Cerebellar nuclear complex (tissue), 1 donor: Measurements from ENCODE around the gene TGM5.
"Not testable (repeated sequence)": the region's sequence is repeated elsewhere in the genome, so short reads cannot be mapped to it uniquely, and the experiment has no call there.

Experiments
- DNase-seq, 2 experiments: peaks; one replicate each; lab custom pipeline; 2025; lab: John Stamatoyannopoulos, UW

The TGM5 gene, protein sequence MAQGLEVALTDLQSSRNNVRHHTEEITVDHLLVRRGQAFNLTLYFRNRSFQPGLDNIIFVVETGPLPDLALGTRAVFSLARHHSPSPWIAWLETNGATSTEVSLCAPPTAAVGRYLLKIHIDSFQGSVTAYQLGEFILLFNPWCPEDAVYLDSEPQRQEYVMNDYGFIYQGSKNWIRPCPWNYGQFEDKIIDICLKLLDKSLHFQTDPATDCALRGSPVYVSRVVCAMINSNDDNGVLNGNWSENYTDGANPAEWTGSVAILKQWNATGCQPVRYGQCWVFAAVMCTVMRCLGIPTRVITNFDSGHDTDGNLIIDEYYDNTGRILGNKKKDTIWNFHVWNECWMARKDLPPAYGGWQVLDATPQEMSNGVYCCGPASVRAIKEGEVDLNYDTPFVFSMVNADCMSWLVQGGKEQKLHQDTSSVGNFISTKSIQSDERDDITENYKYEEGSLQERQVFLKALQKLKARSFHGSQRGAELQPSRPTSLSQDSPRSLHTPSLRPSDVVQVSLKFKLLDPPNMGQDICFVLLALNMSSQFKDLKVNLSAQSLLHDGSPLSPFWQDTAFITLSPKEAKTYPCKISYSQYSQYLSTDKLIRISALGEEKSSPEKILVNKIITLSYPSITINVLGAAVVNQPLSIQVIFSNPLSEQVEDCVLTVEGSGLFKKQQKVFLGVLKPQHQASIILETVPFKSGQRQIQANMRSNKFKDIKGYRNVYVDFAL

DNA sequence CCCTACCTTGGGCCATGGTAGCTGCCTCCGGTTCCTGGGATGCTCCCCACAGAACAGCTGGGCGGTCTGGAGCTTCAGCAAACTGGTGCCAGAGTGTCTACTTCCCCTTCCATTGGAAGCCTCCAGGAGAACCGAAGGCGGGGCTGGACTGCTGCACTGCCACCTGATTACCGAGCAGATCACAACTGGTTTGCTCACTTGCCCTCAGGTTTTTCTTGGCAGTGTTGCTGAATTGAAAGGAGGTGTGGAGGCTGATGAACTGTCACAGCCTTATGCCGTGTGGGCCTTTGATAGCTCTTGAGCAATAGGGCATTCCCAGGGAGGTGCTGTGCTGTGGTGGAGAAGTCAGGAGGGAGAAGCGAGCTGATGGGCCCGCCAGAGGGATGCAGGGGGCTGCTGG is at the start of gene TGM5:
TGM5 (minus strand) TSS at position 95 of the 400 bp plus-strand sequence; CDS start at position 16, 79 bp downstream.
- DNase-seq, result no peak

DNA sequence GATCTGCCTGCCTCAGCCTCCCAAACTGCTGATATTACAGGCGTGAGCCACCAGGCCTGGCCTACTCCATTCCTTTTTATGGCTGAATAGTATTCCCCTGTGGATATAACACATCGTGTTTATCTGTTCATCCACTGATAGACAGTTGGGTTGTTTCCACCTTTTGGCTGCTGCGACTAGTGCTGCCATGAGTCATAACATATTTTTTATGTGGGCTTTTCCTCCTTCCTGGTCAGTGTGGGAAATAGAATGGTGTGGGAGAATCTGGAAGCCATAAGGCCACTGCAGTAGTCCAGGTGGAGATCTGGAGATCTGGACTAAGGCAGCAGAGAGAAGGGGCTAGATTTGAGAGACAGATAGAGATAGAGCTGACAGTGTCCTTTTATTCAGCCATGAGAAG is 47.4 kb upstream of the TGM5 start:
- DNase-seq, result no peak

DNA sequence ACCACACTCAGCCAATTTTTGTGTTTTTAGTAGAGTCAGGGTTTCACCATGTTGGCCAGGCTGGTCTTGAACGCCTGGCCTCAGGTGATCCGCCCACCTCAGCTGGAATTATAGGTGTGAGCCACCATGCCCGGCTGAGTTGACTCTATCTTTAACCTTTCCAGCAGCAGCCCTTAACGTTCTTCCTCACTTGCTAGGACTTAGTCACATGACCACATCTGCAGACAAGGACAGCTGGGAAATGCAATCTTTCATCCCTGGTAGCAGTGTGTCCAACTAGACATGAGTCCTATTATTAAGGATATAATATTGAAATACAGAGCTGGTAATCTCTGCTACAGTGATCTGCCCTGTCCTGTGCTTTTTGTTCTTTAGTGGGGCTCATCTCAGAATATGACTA is 45.6 kb upstream of the TGM5 start:
- DNase-seq, result no peak

DNA sequence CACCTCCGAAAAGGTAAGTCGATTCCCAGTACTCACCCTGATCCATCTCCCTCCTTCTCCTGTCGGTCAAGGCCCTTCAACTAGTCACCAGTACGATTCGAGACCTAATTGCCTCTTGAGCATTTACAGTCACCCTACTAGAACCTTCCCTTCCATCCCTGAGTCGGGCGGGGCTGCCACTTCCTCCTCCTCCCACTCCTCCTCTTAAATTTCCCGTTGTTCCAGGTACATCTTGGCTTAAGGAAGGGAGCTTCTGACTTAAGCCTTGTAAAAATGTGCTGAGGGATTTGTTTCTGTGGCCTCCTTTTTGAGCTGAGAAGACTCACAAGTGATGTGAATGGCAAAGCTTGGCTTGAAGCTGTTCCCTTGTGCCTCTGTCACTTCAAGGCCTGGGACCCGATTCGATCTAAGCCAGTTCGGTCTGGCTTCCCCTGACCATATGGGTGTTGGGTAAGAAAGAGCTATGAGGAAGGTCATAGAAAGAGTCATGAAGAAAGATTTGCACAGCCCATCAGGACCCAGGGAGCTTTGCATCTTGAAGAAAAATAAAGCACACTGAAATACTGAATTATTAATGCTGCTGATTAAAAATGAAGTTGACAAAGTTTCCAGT is 35.6 kb upstream of the TGM5 start, which contains the start of gene TGM7:
TGM7 (minus strand) TSS at position 51 of the 613 bp plus-strand sequence.
- no peak for DNase-seq

DNA sequence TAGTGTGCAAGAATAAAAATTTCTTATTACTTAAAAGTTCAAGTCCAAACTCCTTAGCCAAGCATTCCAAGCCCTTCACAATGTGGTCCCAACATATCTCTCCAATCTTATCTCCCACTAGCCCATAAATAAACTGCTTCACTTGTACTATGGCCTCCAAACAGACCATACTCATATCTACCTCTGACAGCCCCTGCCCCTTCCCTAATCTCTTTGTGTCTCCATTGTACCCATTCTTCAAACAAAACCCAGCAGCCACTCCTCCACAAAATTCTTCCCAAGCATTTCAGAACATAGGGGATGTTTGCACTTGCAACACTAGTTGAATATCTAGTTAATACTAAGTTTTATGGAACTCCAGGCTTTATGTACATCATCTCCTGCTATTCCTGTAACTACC is 33.2 kb upstream of the TGM5 start:
- no peak for DNase-seq

DNA sequence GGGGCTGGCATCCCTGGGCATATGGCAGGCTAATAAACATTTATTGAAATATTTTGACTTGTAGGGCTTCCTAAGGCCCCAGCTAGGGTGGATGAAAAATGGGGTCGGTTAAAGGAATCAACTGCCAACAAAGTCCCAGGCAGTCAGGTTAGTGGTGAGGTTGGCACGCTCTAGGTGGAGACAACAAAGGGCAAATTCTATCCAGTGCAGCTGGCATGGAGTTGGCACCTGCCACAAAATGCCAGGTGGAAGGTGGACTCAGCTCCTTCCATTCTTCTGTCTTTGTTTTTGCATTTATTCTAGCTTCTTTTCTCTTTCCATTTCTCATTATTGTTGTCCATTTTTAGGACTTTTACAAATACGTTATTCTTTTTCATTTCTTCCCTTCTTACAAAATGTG is 32.7 kb upstream of the TGM5 start:
- peak in 1 of 2 experiments; percentile 0 for DNase-seq

DNA sequence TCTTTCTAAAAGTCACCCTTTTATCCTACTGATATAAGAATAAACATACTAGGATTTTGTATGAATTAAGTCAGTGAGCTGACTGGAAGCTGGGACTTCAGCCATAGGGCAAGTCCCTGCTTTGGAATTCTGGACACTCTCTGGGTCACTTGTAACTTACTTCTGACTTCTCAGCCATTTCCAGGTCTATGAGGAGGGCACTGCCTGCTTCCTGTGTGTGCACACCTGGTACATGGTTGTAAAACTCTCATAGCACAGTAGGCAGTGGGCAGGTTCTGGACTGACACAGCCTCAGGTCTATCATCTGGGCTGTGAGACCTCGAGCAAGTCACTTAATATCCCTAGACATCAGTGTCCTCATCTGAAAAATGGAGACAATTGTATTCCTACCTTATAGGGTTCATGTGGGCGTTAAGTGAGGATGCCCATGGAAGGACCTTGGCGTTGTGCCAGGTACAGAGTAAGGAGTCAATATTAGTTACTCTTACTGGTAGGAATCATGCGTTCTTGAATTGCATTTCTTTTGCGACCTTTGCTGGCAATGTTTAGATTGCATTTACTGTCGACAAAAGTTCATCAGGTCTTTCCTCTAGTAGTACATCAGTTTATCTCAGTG is 27.5 kb upstream of the TGM5 start:
- no peak for DNase-seq

DNA sequence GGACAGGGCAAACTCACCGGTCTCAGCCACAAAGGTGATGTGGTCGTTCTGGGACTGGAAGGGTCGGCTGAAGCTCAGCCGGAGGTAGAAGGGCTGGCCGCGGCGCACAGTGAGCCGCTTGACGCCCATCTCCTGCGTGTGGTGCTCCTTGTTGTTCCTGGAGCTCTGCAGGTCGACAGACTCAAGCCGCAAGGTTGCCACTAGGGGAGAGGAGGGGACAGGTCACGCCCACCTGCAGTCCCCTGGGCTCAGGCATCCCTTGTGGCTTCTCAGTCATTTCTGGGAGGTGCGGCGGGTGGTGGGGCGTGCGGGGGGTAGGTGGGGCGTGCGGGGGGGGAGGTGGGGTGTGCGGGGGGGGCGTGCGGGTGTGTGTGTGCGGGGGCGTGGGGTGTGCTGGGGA is 26.7 kb upstream of the TGM5 start:
- DNase-seq, result no peak

DNA sequence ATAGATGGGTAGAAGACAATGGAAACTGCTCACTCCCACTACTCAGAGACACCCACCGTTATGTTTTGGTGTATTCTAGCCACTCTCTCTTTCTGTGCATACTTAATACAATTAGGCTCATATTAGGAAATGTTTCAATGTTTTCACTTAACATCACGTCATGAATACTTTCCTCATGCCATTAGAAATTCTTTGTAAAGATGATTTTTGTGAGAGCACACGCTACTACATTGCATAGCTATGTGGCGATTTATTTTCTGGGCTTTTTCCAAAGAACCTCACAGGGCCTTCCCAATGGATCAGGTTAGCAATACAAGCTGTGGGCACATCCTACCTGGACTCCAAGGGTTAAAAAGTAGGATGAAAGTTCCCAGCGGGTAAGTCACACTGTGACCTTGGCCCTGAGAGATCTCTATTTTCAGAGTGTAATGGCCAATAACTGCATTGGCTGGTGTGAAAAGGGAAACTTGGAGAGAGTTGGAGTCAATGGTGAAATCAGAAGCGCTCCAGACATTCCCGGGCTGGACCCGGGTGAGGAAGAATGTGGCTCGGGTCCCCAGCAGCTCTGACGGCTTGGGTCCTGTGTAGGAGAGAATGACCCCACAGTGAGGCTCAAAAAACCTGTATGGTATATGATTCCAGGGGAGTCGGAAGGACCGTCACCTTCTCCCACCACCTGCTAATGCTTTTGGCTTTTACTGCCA is 25.8 kb upstream of the TGM5 start:
- no peak for DNase-seq

DNA sequence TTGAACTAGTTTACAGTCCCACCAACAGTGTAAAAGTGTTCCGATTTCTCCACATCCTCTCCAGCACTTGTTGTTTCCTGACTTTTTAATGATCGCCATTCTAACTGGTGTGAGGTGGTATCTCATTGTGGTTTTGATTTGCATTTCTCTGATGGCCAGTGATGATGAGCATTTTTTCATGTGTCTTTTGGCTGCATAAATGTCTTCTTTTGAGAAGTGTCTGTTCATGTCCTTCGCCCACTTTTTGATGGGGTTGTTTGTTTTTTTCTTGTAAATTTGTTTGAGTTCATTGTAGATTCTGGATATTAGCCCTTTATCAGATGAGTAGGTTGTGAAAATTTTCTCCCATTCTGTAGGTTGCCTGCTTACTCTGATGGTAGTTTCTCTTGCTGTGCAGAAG is 22.9 kb upstream of the TGM5 start:
- not testable (repeated sequence) for DNase-seq

DNA sequence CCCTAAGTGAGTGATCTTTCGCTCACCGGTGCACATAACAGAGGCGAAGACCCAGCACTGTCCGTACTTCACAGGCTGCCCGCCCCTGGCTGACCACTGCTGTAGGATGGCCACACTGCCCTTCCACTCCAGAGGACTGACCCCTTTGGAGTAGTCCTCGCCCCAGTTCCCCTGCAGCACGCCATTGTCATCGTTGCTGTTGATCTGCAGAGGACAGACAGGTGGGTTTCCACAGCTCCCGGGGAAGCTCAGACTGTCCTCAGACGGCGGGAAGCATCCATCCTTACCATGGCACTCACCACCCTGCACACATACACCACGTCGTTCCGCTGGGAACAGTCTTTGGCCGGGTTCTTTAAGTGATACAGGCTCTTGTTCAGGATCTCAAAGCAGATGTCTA is 20.5 kb upstream of the TGM5 start:
- DNase-seq, result no peak

DNA sequence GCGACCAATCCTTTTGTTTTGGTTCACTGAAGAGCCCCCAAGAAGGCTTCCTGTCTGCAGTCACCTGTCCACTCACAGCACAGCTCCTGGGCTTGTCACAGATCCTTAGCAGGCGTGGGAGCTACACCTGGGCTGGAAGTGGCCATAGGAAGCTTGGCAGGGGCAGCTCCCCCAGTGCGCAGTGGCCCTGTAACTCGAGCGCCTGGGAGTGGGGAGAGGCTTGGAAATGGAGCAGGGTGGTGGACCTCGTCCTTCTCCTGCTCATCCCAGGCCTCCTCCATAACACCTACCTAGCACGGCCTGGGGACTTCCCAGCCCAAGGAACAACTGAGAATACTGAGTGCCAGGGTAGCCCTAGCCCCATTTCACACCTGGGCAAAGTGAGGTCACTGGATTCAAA is 19.3 kb upstream of the TGM5 start:
- DNase-seq, result no peak

DNA sequence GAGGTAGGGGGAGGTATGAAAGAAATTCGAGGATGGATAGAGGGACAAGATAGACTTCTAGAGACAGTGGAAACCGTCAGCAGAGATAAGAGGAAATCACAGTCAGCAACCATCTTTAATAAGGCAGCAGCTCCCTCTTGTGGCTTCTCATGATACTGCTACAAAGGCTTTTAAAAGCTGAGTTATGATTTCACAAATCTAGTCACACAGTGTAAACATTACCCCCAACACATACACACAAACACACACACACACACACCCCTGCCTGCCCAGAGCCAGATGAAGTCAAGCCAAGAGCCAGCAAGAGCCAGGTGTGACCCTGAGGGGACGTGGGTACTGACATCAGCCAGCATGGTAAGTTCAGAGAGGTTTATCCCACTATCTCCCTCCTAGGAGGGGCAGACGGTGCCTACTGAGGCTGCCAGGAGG is 18.9 kb upstream of the TGM5 start:
- peak in 1 of 2 experiments; percentile 15 for DNase-seq

DNA sequence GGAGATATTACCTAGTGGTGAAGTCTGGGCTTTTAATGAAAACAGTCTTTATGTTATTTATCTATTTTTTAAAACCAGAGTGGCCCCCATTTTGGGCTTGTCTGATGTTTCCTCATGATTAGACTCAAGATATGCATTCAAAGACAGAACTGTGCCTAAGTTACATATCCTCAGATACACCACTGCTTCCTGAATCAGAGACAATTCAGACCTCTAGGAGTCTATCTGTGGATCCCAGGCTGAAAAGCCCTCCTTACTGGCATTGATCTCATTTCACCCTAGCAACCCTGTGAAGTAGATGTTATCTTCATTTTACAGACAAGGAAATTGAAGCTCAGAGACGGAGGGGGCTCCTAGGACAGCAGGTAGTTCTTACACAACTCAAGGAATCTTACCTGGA is 16.8 kb upstream of the TGM5 start:
- DNase-seq, result no peak

DNA sequence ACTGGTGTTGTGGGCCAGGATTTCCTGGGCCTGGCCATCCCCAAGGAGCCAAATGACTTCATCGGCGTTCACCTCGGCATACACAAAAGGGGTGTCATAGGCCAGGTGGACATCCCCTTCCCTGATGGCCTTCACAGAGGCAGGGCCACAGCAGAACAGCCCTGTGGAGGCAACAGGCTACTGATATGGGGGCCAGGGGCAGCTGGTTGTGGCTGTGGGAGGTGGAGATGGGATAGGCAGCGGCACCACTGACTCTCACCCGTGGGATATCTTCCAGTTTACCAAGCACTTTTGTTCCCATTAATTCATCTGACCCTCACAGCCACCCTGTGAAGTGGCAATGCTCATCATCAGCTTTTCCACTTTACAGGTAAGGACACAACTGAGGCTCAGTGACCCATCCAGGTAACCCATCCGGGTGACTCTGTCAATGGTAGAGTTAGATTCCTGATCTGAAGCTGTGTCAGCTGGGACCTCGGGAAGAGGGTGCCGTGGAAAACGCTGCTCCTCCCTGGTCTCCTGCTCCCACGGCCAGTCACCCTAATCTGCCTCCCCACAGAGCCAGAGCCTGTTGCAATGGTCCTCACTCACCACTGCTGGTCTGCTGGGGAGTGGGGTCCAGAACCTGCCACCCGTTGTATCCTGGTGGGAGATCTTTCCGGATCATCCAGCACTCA is 15.3 kb upstream of the TGM5 start:
- no peak for DNase-seq

DNA sequence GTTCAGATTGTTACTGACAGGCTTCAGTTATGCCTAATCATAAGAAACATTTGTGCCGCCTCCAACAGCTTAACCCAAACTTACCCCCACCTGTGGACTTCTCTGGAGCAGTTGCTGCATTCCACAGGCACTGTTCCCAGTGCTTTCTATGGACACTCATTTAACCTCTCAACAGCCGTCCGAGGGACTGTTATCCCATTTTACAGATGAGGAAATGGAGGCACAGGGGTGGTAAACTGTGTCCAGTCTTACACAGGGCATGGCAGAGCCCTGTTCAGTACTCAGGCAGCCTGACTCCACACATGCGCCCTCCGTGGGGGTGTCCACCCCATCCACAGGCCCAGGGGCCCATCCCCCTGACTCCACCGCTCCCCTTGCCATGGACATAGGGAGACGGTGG is 14.3 kb upstream of the TGM5 start:
- DNase-seq, result no peak

DNA sequence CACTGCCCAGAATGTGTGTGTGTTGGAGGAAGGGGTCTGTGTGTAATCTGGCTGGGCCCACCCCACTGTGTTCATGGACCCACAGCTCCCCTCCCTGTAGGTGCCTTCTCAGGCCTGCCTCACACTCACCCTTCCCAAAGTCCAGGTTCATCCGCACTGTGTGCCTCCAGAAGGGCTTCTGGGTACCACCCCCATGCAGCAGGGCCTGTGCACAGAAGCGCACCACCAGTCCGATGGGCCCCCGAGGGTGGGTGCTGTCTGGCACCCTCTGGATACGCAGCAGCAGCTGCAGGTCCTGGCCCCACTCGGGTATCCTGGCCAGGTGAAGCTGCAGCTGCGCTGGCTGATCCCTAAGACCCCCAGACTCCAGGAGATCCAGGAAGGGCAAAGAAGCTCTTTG is 12.8 kb upstream of the TGM5 start:
- DNase-seq, result no peak

DNA sequence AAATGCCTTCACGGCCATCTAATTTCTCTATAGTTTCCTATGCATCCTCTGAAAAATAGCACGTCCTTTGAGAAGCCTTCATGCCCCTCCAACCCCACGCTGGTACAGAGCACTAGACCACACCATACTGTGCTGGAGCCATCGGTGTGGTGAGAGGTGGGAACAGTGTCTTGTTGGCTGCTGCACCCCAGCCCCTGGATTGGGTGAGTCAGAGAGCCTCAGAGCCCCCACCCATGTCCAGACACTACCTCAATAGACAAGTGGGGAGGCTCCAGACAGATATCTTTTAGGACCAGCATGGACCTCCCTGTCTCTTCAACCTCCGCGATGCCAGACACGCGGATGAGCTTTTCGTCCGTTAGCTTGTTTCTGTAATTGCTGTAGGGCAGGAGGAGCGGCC is 12.1 kb upstream of the TGM5 start:
- no peak for DNase-seq

DNA sequence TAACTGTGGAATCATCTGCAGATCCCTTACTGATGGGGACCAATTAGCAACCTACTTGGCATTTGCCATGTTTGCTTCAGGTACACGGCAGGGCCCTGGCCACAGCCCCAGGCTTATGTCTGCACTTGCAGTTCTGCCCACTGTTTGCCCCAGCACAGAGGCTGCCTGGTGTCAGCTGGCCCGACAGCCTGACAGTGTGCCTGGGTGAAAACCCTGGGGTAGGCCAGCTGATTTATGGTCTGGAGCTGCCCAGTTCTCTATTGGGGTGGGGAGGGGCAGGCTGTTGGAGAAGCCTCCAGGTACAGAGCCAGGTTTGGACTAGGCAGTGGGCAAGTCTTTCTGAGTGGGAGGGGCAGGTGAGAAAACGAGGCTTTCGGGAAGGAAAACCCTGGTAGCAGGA is 11.2 kb upstream of the TGM5 start:
- DNase-seq, result peak in 1 of 2 experiments; percentile 9

DNA sequence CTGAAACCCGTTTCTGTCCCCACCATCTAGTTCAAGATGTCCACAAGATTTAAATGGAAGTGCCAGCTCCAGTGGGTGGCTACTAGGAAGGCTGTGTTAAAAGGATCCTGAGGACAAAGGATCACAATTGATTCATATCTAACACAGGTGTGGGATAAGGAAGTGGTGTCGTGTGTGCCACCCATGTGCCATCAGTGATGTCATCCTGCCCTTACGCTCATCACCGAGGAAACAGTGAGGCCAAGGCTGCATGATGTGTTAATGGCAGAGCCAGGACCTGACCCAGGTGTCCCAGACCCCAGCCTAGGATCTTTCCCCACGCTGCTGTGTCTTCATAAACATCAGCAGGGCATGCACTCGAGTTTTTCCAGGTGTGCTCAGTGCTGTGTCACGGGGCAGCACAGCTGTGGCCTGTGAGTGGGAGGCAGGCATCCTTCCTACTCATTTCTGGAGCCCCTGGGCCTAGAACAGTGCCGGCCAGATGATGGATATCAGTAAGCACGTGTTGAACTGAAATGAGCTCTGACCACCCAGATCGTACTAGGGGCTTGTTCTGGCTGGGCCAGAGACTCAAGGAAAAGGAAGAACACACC is 10.6 kb upstream of the TGM5 start:
- DNase-seq, result no peak
